LNCAP (cell line): ENCODE measurements around the gene INPP5D.

Experiments
- TF ChIP-seq, protein P1 (sequence below): fragments of 450-650 bp; IDR thresholded peaks from 2 replicates; pipeline ENCODE4 v1.5.1; 2017; ENCODE audit warnings: mild to moderate bottlenecking

The INPP5D gene

DNA sequence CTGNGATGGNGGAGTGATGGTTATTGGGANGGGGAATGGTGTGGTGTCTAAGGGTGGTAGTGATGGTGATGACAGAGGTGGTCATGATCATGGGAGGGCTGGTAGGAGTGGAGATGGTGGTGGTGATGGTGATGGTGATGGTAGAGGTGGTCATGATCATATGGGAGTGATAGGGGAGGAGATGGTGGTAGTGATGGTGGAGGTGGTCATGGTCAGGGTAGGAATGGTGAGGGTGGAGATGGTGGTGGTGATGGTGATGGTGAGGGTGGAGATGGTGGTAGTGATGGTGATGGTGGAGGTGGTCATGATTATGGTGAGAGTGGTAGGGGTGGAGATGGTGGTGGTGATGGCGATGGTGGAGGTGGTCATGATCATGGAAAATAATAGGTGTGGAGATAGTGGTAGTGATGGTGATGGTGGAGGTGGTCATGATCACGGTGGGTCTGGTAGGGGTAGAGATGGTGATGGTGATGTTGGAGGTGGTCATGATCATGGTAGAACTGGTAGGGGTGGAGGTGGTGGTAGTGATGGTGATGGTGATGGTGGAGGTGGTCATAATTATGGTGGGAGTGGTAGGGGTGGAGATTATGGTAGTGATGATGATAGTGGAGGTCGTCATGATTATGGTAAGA lies 83.7 kb downstream of the INPP5D start:
- TF ChIP-seq, protein P1, sequence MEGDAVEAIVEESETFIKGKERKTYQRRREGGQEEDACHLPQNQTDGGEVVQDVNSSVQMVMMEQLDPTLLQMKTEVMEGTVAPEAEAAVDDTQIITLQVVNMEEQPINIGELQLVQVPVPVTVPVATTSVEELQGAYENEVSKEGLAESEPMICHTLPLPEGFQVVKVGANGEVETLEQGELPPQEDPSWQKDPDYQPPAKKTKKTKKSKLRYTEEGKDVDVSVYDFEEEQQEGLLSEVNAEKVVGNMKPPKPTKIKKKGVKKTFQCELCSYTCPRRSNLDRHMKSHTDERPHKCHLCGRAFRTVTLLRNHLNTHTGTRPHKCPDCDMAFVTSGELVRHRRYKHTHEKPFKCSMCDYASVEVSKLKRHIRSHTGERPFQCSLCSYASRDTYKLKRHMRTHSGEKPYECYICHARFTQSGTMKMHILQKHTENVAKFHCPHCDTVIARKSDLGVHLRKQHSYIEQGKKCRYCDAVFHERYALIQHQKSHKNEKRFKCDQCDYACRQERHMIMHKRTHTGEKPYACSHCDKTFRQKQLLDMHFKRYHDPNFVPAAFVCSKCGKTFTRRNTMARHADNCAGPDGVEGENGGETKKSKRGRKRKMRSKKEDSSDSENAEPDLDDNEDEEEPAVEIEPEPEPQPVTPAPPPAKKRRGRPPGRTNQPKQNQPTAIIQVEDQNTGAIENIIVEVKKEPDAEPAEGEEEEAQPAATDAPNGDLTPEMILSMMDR = no peak

DNA sequence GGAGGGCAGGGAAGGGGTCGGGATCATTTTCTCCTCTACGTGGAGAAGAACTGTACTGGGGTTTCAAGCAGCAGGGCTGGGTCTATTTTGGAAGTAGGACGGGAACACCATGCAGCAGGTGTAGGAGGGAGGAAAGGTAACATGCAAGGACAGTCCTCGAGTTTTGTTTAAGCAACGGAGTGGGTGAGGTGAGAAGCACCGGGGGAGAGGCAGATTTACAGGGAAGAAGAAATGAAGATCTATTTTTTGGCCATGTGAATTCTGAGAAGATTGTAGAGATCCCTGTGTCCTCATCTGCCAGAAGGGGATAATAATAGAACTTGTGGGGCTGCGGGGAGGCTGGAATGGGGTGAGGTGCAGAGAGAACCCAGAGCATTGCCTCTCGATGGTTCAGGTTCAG lies 85.6 kb downstream of the INPP5D start:
- TF ChIP-seq, protein P1 = no peak

DNA sequence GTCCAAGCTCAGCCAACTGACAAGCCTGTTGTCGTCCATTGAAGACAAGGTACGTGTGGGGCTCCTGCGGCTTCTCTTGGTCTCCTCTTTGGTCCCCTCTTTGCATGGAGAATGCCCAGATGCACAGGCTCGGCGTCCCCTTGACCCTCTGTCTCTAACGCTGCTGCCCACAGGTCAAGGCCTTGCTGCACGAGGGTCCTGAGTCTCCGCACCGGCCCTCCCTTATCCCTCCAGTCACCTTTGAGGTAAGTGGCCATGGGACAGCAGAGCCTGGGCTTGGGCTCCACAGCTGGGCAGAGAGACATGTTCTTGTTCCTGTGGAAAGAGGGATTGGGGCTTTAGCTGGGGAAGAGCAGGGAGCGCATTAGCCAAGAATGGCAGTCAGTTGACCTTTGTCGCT lies 86.1 kb downstream of the INPP5D start:
- TF ChIP-seq, protein P1 = no peak

- TF ChIP-seq, protein P1 = no peak
Observed at GRCh38 chr2:233147136-233147828, 87.1 kb downstream of the INPP5D start.

GRCh38 chr2:233147829-233148167 lies 87.7 kb downstream of the INPP5D start:
- TF ChIP-seq, protein P1 = no peak

DNA sequence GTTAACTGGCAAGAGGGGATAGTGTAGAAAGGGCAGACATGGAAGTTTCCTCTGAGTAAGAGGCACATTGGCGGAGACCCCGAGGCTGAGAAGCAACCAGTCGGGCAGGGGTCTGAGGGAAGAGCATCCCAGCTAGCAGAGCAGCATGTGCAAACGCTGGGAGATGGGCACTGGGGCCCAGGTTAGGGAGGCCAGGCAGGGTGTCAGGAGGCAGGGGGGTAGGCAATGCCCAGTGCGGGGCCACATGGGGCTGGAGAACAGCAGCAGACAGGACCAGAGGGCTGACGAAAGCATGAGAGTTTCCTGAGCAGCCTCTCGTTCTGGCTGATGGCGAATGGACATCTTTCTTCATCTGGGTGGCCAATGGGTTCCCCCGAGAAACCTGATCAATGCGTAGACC lies 88.2 kb downstream of the INPP5D start:
- TF ChIP-seq, protein P1 = no peak

DNA sequence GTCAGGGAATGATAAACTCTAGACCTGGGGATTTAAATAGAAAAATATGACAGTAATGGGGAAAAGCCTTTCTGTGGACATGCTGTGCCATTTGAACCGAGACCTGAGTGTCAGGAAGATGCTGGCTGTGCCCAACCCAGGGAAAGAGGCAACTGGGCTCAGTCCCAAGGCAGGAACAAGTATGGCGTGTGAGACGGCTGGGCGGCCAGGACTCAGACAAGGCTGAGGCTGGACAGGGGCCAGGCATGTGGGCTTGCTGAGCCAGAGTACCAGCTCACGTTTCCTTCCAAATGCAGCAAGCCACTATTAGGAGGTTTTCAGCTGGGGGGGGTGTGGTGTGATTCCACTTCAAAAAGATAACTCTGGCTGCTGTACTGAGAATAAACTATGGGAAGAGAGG lies 92.4 kb downstream of the INPP5D start:
- TF ChIP-seq, protein P1 = no peak
